Thyroid gland (tissue), 4 donors: ENCODE results near the gene KNCN.
A peak's percentile ranks its signal among the peaks of the same experiment; 100 is the strongest.

ENCODE experiments used
- POLR2A ChIP-seq, 2 donors: fragments of 450-650 bp; IDR thresholded peaks; one replicate each; pipeline ENCODE4 v1.6.1; 2017; ENCODE audit warnings: antibody characterized with exemption in 2 of 2, mild to moderate bottlenecking in 2 of 2, moderate library complexity in 1 of 2
- TF ChIP-seq, protein P1 (sequence below), 6 experiments: fragments of 200-600 bp in 3 of 6; fragments of 450-650 bp in 3 of 6; sonication (generic) in 3 of 6; IDR thresholded peaks; one replicate each; pipeline ENCODE4 v1.5.1; 2016 to 2019; ENCODE audit warnings: antibody characterized with exemption in 6 of 6, mild to moderate bottlenecking in 2 of 6, inconsistent platforms in 1 of 6, moderate library complexity in 1 of 6

DNA sequence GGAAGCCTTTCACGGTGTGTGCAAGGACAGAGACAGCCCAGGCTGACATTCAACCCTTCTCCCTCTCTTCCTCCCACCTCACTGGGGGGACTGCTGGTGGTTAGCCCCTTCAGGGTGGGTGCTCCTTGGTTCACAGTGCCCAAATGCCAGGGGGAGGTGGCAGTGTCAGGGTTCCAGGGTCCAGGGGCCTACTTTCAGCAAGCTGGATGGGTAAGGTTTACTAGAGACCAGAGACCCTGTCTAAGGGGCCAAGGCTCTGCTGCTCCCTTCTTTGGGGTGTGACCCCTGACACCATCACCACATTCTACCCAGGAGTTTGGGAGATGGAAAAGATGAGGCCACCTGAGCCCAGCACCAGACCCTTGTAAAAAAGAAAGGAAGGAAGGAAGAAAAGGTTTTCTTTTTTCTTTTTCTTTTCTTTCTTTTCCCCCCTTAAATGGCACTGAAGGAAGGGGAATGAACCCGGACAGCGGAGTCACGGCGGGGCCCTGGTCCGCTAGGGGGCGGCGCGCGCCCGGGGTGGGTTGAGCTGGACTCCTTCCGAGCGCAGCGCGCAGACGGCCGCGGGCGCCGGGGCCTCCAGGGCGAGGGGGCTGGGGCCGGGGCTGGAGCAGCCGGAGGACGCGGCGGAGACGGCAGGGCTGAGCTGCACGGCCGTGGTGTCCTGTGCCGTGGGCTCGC is 18.8 kb downstream of the KNCN start:
- TF ChIP-seq, protein P1, sequence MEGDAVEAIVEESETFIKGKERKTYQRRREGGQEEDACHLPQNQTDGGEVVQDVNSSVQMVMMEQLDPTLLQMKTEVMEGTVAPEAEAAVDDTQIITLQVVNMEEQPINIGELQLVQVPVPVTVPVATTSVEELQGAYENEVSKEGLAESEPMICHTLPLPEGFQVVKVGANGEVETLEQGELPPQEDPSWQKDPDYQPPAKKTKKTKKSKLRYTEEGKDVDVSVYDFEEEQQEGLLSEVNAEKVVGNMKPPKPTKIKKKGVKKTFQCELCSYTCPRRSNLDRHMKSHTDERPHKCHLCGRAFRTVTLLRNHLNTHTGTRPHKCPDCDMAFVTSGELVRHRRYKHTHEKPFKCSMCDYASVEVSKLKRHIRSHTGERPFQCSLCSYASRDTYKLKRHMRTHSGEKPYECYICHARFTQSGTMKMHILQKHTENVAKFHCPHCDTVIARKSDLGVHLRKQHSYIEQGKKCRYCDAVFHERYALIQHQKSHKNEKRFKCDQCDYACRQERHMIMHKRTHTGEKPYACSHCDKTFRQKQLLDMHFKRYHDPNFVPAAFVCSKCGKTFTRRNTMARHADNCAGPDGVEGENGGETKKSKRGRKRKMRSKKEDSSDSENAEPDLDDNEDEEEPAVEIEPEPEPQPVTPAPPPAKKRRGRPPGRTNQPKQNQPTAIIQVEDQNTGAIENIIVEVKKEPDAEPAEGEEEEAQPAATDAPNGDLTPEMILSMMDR (IDR thresholded peaks at IDR 0.05), result peak; percentile 32 to 76 (median 58)
- TF ChIP-seq POLR2A (IDR thresholded peaks at IDR 0.05), result no peak
